ENCODE results near the gene GALNT17. TPM values are rescaled to one million over a fixed set of nuclear protein-coding genes. Genes with fewer than 3 reads are reported as not detected.

Gene GALNT17
- total and polyA plus RNA-seq, 2 experiments from 2014 or later, result 11.1 to 65.6 TPM

- Histone ChIP-seq H3K36me3 (ENCODE audit: insufficient read depth) (no peaks in the 10 kb centered on the region; the same call in 1 of the 2 replicates), H3K4me3 (no peak overlapping the region), H3K27ac (ENCODE audit: low read depth) (no peak overlapping the region), H3F3A (replicated peaks; ENCODE audit: low read depth) (0 out of 2 replicates have a peak, but pooled peaks cover 3% of the 10 kb centered on the region), H3K9me2 (ENCODE audit: insufficient read depth) (no peaks in the 10 kb centered on the region), H4K20me1 (replicated peaks; ENCODE audit: insufficient read depth) (no peaks in the 10 kb centered on the region), H3K4me1 (ENCODE audit: insufficient read depth) (no peaks in the 10 kb centered on the region), H2AFZ (no peak overlapping the region), H3K4me2 (no peak overlapping the region), H3K79me2 (replicated peaks; ENCODE audit: insufficient read depth) (no peaks in the 10 kb centered on the region), H3K27me3 (ENCODE audit: insufficient read depth) (no peaks in the 10 kb centered on the region)
- H3K27ac Mint-ChIP-seq, result no peak overlapping the region
- no peaks in the 10 kb centered on the region for H3K4me1 Mint-ChIP-seq
- H3K27me3 Mint-ChIP-seq (ENCODE audit: insufficient read depth, low read depth, poor library complexity), result peaks cover 4% of the 10 kb centered on the region
- ATAC-seq (no peak), DNase-seq (ENCODE audit: low spot score) (no peak)
- peaks cover 22% of the 10 kb centered on the region for H3K9me3 Mint-ChIP-seq
- H3K4me3 Mint-ChIP-seq, result no peak overlapping the region
- TF ChIP-seq ZNF462 (CRISPR knock-in tag; IDR thresholded peaks at IDR 0.05) (no peak), EZH2 (IDR thresholded peaks at IDR 0.05; ENCODE audit: low read depth, unreplicated experiment) (no peak), STAT1 (IDR thresholded peaks at IDR 0.05; ENCODE audit: unreplicated experiment) (no peak), CREB1 (CRISPR knock-in tag; IDR thresholded peaks at IDR 0.05; ENCODE audit: low read depth) (no peak), EZH2phosphoT487 (IDR thresholded peaks at IDR 0.05; ENCODE audit: unreplicated experiment) (no peak), ZNF114 (CRISPR knock-in tag; IDR thresholded peaks at IDR 0.05) (no peak)
- TF ChIP-seq, protein P1, sequence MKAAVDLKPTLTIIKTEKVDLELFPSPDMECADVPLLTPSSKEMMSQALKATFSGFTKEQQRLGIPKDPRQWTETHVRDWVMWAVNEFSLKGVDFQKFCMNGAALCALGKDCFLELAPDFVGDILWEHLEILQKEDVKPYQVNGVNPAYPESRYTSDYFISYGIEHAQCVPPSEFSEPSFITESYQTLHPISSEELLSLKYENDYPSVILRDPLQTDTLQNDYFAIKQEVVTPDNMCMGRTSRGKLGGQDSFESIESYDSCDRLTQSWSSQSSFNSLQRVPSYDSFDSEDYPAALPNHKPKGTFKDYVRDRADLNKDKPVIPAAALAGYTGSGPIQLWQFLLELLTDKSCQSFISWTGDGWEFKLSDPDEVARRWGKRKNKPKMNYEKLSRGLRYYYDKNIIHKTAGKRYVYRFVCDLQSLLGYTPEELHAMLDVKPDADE (IDR thresholded peaks at IDR 0.05), result no peak
- H3K36me3 Mint-ChIP-seq (ENCODE audit: low read depth), result peaks cover 43% of the 10 kb centered on the region
Observed at GRCh38 chr7:71707041-71707440, 575.1 kb downstream of the GALNT17 start.

Measured in GM23338 (cell line).